GM19043 (cell line): Measurements from ENCODE around the gene IGFBP1.

Experiments used
- ATAC-seq: cut with Tn5 transposase; IDR thresholded peaks from one replicate; pipeline ENCODE4 v1.9.1; 2021; ENCODE audit warnings: low read depth; ENCODE audit not compliant: unreplicated experiment

IGFBP1 gene

DNA sequence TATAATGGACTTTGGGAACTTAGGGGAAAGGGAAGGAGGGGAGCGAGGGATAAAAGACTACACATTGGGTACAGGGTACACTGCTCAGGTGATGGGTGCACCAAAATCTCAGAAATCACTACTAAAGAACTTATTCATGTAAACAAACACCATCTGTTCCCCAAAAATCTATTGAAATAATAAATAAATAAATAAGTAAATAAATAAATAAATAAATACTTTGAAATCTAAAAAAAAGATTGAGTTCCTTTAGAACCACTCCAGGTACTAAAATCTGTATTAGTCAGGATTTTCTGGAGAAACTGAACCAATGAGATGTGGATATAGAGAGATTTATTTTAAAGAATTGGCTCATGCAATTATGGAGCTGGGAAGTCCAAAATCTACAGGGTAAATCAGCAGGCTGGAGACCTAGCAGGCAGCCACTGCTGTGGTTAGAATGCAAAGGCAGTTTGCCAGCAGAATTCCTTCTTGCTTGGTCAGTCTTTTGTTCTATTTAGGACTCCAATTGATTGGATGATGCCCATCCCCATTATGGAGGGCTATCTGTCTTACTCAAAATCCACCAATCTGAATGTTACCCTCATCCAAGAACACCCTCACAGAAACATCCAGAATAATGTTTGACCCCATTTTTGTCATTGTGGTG lies 8.9 kb downstream of the IGFBP1 start:
- no peak for ATAC-seq

DNA sequence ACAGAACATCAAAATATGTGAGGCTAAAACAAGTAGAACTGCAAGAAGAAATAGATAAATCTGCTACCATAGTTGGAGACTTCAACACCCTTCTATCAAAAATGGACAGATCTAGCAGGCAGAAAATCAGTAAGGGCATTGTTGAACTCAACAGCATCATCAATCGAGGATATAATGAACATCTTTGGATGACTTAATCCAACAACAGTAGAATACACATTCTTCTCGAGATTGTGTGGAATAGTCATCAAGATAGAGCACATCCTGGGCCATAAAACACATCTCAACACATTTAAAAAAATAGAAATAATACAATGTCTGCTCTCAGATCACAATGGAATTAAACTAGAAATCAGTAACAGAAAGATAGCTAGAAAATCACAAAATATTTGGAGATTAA lies 9.9 kb downstream of the IGFBP1 start:
- no peak for ATAC-seq

DNA sequence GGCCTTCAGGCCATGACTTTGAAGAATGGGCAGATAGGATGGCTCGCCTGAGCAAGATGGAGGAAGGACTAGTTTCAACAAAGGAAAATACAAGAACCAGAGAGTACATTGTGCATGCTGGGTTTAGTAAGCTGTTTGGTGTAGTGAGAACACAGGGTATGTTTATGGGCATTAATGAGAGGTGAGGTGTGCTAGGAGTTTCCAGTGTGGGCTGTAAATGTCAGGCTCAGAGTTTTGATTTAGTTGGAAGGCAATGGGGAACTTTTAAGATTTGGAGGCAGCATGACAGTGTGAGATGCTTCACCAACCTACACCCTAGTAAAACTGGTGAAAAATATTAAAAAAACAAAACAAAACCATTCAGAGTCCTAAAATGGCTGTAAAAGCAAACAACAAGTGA lies 13.3 kb downstream of the IGFBP1 start:
- ATAC-seq = no peak

DNA sequence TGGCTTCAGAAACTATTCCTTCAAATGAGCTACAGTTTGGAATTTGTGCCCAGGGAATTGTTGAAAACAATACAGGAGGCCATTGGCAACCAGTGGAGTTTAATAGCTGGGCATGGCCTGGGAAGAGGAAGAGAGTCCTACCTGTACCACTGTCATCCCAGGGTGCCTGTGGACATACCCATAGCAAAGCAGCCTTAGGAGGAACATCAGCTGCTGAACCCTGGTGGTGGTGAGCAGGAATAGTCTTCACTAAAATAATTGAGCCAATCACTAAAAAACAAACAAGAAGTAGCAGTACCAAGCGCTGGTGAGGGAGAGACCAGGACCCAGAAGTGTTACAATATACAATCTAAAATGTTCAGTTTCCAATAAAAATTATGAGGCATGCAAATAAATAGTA lies 14.5 kb downstream of the IGFBP1 start:
- no peak for ATAC-seq

DNA sequence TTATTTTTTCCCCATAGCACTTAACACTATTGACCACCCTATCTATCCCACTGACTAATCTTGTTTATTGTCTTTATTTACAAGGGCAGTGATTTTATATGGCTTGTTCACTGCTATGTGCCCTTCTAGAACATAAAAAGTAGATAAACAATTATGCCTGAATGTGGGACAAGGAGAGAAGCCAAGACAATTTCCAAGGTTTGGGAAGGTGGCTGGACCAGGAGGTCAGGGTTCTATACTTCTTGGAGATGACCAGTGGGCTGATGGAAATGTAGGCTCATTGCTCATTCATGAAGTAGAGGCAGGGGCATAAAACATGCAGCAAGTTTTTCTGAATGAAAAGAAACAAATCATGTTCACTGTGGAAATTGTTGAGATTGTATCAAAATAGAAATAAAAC lies 21.3 kb downstream of the IGFBP1 start:
- ATAC-seq = no peak

DNA sequence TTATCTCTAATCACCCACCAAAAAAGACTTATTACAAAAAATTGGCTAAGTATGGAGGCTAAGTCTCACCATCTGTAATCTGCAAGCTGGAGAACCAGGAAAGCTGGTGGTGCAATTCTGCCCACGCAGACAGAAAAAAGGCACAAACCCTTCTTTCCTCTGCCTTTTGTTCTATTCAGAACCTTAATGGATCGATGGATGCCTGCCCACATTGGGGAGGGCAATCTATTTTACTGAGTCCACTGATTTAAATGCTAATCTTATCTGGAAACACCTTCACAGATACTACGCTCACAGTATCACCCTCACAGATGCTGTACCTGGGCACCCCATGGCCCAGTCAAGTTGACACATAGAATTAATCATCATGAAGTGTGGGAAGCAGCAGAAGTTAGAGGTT lies 22.6 kb downstream of the IGFBP1 start:
- no peak for ATAC-seq

DNA sequence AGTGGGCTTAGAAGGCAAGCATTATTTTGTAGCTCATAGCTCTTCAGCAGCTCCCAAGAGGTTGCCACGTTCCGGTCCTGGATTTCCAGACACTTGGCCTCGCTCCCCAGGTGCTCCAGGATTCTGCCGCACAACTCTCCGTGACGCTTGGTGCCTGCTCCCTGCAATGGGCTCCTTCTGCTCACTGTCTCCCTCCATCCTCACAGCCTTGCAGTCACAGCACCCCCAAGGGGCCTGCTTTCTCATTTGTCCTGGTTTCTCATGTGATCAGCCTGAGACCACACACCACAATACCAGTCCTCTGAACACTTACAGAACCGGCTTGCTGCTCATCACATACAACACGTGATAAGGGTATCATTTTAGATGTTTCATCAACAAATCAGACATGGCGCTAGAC lies 23.0 kb downstream of the IGFBP1 start:
- no peak for ATAC-seq

DNA sequence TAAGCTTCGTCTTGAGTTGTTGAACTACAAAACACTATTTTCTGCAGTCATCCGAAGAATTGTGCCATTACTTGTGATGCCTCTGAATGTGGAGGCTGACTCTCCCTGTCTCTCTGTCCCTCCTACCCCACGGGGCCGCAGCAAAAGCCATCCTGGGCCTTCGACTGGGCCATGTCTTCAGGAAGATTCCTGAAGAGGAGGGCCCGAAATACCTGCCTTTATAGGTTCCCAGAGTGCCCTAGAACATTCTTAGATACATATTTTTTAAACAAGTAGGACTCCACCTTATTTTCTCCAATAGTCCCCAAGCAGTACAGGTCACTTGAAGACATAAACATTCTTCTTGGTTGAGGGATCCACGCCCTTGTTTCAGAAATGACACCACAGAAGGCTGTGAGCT lies 24.7 kb downstream of the IGFBP1 start:
- ATAC-seq = no peak

DNA sequence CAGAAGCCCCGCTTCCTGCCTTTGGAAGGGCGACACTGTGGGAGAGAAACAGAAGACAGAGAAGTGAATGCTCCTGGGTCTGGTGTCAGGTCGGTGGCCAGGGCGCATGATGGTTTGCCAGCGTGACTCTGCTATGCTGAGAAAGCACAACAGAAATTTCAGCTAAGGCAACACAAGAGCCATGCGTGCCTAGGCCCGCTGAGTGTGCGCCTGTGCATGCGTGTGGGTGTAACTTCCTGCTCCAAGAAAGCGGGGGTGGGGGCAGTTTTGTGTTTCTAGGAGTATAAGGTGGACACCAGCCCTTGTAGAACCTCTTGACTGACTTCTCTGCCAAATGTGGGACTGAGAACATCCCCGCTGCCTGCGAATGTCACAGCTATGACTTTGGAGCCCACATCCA lies 26.6 kb downstream of the IGFBP1 start:
- no peak for ATAC-seq

DNA sequence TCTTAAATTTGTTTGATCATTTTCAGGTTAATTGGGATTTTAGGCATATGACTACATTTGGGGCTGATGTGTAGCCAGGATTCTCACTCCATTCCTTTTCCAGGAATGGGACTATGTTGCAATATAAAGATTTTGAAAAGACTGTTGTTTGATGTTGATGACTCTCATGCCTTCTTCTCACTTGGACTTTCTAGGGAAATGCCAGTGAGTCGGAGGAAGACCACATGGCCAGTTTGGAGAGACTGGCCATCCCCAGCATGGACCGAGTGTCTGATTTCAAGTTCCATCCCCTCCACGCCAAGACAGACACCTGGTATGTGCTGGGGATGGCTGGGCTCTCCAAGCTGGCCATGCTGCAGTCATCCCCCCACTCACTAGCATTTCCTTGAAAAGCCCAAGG lies 27.3 kb downstream of the IGFBP1 start:
- ATAC-seq = no peak

DNA sequence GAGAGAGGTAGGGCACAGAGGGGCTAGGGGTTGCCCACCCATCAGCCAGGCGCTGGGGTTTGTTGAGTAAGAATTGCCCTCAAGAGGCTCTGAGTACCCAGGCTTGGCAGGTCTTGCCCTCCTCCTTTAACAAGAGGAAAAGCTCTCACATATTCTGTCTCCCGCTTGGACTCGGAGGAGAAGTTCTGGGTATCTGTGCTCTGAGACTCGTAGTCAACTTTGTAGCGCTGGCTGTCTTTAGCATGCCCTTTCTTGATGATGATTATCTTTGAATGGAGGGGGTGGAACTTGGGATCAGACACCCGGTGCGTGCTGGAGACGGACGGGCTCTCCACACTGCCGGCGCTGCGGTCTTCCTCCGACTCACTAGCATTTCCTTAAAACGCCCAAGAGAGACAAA lies 28.8 kb downstream of the IGFBP1 start:
- no peak for ATAC-seq

DNA sequence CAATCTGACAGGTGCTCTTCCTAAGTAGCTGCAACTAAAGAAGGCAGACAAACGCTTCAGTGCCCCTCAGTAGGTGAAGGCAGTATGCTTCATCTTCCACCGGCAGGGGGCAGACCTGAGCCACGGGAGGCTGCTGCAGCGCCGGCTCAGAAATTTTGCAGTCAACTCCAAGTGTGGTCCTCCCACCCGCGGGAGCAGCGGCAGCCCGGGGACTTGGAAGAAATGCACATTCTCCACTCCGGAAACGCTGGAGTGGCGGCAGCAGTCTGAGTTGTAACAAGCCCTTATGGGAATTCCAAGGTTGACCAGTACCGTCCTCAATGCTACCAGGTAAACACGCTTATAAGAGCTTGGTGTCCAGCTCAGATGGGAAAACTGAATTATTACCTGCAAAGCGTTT lies 29.4 kb downstream of the IGFBP1 start:
- ATAC-seq = peak; percentile 55

DNA sequence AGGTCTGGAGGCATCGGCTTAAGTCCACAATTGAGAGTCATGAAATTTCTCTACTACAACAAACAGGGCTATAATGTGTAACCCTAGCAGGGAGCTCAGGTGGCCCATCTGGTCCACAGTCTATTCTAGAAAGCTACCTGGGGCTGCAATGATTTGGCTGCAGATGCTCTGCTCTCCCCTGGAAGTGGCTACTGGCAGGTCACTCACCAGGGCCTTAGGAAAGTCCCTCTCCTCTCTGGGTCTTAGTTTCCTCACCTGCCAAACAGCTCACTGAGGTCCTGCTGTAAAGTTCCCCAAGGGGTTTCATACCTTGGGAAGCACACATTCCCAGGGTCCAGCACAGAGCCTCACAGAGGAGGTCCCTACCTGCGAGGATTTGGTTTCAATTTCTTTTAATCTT lies 30.3 kb downstream of the IGFBP1 start:
- no peak for ATAC-seq

DNA sequence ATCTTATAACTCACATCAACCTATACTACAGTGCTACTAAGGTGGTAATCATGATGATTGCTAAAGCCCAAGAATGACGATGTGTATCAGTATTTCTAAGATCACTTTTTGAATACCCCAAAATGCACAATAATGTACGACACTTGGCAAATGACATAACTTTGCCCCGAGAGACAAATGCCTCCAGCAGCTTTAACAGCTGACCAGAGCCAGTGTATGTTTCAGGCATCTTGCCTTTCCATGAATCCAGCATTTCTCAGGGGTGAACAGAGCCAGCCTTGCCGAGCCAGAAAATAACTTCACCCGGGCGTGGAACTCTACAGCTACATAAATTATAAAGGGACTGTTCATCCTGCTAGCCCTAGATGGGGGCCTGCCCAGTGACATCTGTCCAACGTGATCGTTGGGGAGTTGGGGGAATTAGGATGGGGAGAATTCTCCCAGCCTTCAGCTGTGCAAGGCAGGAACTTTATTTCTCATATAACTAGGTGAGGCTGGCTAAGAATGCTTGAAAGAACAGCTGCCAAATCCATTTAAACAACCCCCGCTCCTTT lies 31.0 kb downstream of the IGFBP1 start:
- no peak for ATAC-seq

DNA sequence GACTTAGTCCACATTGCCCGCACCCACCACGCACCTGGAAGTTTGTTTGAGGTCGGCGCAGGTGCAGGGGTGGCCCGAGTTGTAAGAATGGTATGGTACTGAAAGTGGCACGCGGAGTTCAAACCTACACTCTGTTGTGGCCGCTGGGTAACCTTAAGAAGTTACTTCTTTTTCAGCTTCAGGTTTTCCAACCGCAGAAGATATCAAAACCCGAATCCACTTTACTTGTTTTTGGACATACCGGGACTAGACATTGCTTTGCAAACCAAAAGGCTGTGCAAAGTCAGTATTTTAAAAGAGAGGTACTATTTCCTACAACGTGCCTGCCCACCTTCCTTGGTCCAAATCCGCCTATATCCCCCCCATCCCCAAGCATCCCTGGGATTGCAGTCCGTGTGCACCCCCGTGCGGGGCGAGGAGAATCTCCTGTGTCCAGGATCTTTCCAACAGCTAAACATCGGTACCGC lies 31.7 kb downstream of the IGFBP1 start:
- no peak for ATAC-seq

DNA sequence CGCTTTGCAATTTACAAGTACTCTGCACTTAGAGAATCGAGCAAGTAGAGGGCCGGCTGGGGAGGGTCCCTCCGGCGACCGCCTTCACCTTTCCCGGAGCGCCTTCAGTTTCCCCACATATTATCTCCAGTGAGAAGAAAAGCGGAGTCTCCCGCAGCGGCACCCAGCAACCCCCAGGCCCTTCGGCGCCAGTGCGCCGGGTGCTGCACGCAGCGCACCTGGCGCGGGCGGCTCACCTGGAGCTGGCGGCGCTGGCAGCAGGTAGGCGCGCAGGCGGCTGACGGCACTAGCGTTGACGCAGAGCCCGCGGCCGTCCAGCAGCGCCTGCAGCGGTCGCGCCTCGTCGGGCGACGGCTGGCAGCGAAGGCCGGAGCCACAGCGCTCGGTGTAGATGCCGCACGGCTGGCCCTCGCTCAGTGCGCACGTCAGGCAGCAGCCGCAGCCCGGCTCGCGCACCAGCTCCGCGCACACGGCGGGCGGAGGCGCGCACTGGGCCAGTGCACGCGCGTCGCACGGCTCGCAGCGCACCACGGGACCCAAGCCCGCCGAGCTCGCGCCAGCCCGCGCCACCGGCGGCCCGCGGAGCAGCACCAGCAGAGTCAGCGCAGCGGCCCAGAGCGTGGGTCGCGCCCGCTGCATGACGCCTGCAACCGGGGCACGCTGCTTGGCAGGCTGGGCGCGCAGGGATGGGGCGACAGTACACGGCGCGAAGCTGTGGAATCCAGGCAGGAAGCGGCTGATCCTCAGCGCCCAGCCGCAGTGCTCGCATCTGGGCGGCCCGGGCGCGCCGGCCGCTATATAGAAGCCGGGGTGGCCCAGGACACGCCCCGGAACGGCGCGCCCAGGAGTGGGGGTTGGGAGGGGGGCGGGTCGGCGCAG lies 32.5 kb downstream of the IGFBP1 start, which contains the start of gene IGFBP3:
IGFBP3 (minus strand) TSS at position 771 of the 879 bp plus-strand sequence; CDS start at position 639, 132 bp downstream.
- ATAC-seq = no peak

DNA sequence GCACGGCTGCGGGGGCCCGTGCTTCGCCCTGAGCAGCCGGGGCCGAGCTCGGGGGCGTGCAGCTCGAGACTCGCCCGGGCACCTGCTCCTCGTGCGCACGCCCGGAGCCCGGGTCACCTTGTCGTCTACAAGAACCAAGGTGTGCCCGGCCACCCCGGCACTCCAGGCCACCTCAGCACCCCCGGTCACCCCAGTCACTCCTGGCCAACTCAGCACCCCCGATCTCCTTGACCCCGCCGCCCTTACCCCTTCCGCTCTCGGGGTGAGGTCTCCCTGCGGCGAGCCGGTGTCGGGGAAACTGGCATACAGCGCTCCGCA lies 33.1 kb downstream of the IGFBP1 start:
- no peak for ATAC-seq

DNA sequence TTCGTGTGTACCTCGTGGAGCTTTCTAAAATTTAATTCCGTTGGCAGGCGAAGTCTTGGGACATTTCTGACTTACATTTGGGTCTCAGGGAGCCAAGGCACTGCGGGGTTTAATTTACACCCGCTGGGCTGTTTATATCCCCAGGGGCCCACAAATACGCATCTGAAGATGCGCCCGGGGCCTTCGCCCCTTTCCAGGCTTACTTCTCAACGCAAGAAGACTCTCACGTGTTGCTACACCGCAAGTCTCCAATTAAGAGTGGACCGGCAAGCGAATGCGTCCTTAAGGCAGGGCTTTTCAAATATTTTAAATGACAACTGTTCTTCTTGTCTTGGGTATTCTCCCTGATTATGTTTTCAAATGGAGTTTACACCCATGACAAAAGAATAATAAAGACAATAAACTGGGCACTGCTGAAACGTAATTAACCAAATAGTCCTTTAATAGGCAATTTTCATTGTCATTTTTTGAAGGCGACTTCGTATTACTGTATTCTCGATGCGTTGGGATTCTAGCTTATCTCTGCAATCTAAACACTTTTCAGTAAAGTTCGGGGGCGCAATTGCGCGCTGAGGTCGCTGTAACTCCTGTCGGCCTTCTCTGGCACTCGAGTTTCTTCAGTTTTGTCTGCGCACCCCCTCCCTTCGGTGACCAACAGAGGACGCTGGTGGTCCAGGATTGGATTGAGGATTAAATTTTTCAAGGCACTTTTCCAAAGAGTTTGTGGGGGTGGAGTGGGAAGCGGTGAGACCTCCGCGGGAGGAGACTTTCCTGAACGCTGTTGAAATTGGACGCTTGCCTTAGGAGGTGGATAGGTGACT lies 33.6 kb downstream of the IGFBP1 start:
- no peak for ATAC-seq

DNA sequence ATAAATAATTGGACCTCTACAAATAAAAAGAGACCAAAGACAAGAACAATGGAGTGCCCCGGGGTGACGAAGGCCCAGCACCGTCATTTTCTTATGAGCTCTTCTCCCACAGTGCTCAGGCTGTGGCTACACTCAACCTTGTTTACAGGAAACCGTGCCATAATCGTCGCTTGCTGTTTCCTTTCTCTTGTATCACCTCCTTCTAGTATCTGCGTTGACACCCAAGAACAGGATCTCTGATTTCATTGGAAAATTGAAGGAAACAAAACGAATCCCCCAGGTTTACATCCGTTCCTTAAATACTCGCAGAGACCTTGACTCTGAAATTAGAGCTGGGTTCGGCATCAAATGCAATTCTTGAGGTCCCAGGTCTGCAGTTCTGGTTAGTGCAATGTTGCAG lies 34.5 kb downstream of the IGFBP1 start:
- no peak for ATAC-seq

DNA sequence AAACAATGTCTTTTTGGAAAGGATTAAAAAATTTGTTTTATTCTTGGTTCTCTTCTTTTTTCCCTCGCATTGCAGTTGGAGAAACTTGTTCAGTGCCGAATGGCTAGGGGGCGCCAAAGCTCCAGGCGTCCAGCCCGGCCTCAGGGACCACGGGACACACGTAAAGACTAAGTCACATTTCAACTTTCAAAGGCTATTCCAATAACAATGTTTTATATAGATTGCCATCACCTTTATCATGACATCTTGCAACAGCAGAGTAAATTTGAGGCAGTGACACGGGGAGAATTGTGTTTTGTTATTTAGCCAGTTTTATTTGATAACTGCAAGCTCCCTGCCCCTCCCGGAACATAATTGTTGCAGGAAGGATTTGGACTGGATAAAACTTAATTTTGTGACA lies 35.0 kb downstream of the IGFBP1 start:
- ATAC-seq = no peak

DNA sequence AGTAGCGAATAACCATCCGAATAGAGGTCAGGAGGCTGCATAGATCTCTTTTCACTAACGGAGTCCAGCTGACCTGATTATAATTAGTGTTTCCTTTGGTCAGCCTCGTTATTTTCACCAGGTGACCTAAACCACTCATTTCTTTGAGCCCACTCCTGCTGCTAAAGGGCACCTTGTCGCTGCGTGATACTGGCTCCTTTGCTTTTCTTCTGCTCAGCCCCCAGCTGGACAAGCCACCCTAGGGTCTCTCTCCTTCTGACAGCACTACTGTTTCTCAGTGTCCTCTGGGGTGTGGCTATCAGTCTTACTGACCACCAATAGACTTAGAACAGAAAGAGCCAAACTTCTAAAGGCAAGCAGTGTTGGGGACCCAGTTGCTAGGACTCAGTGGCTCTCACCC lies 35.5 kb downstream of the IGFBP1 start:
- no peak for ATAC-seq
